ENCODE measurements around the gene METRNL. TPM values are rescaled to one million over a fixed set of nuclear protein-coding genes. Genes with fewer than 3 reads are reported as not detected.

Gene METRNL
- total RNA-seq, 1 experiment from 2014 or later: 203 TPM

GRCh38 chr17:83089328-83090132 is 10.1 kb downstream of the METRNL start:
- DNase-seq (ENCODE audit: low spot score): peak; percentile 74

GRCh38 chr17:83090444-83091256 is 11.2 kb downstream of the METRNL start:
- no peak for DNase-seq (ENCODE audit: low spot score)

GRCh38 chr17:83091257-83092141 is 12.1 kb downstream of the METRNL start:
- peak; percentile 96 for DNase-seq (ENCODE audit: low spot score)

GRCh38 chr17:83092186-83092585 is 12.8 kb downstream of the METRNL start:
- no peak for DNase-seq (ENCODE audit: low spot score)

- DNase-seq (ENCODE audit: low spot score): peak; percentile 50
Measured at GRCh38 chr17:83092931-83093330, 13.5 kb downstream of the METRNL start.

GRCh38 chr17:83093506-83093905 is 14.1 kb downstream of the METRNL start:
- no peak for DNase-seq (ENCODE audit: low spot score)

GRCh38 chr17:83094291-83094690 is 14.9 kb downstream of the METRNL start:
- no peak for DNase-seq (ENCODE audit: low spot score)

GRCh38 chr17:83095016-83095415 is 15.6 kb downstream of the METRNL start:
- no peak for DNase-seq (ENCODE audit: low spot score)

- peak; percentile 71 for DNase-seq (ENCODE audit: low spot score)
Measured at GRCh38 chr17:83096401-83097224, 17.2 kb downstream of the METRNL start.

- DNase-seq (ENCODE audit: low spot score): no peak
Measured at GRCh38 chr17:83097831-83098230, 18.4 kb downstream of the METRNL start.

- no peak for DNase-seq (ENCODE audit: low spot score)
Measured at GRCh38 chr17:83098241-83099085, 19.1 kb downstream of the METRNL start.

- no peak for DNase-seq (ENCODE audit: low spot score)
Measured at GRCh38 chr17:83099086-83099555, 19.7 kb downstream of the METRNL start.

- DNase-seq (ENCODE audit: low spot score): peak; percentile 52
Measured at GRCh38 chr17:83099570-83100181, 20.3 kb downstream of the METRNL start.

- DNase-seq (ENCODE audit: low spot score): no peak
Measured at GRCh38 chr17:83100220-83100852, 20.9 kb downstream of the METRNL start.

GRCh38 chr17:83100853-83101391 is 21.5 kb downstream of the METRNL start:
- no peak for DNase-seq (ENCODE audit: low spot score)

- DNase-seq (ENCODE audit: low spot score): peak; percentile 46
Measured at GRCh38 chr17:83101805-83102480, 22.5 kb downstream of the METRNL start.

GRCh38 chr17:83103200-83103942 is 24.0 kb downstream of the METRNL start:
- peak; percentile 74 for DNase-seq (ENCODE audit: low spot score)
